Esophagus squamous epithelium (tissue), 5 donors: Measurements from ENCODE around the gene PDZD11. TPM values are rescaled to one million over a fixed set of nuclear protein-coding genes. Genes with fewer than 3 reads are reported as not detected.

Experiments
- DNase-seq: peaks from one replicate; lab custom pipeline; 2025; lab: John Stamatoyannopoulos, UW
- H3K27ac ChIP-seq, 4 donors: fragments of 200-600 bp; sonication (generic); one replicate each; pipeline ENCODE4 v1.5.1; 2016 to 2019; ENCODE audit warnings: mild to moderate bottlenecking in 1 of 4
- H3K27me3 ChIP-seq, 4 donors: fragments of 200-600 bp; sonication (generic); 1 replicate in 3 of 4; 2 replicates in 1 of 4; pipeline versions ENCODE4 v1.5.1 to v1.6.0; 2017 to 2021; ENCODE audit warnings: antibody characterized with exemption in 1 of 4
- H3K36me3 ChIP-seq, 3 donors: fragments of 200-600 bp; sonication (generic); one replicate each; pipeline ENCODE4 v1.5.1; 2016 to 2019
- H3K4me1 ChIP-seq, 3 donors: fragments of 200-600 bp; sonication (generic); one replicate each; pipeline ENCODE4 v1.5.1; 2017 to 2019
- H3K4me3 ChIP-seq, 4 donors: fragments of 200-600 bp; sonication (generic); 1 replicate in 3 of 4; 2 replicates in 1 of 4; pipeline ENCODE4 v1.5.1; 2016 to 2019; ENCODE audit warnings: mild to moderate bottlenecking in 2 of 4, moderate library complexity in 1 of 4
- H3K9me3 ChIP-seq, 3 donors: fragments of 200-600 bp; sonication (generic); one replicate each; pipeline ENCODE4 v1.5.1; 2016 to 2019
- POLR2A ChIP-seq, 4 donors: fragments of 450-650 bp; IDR thresholded peaks; one replicate each; pipeline ENCODE4 v1.6.1; 2017; ENCODE audit warnings: antibody characterized with exemption in 4 of 4, mild to moderate bottlenecking in 4 of 4, moderate library complexity in 3 of 4
- WGBS, 2 donors: methylation state at CpG; one replicate each; pipeline ENCODE4 v1.1.5; 2018; 5-methylcytosine and 5-hydroxymethylcytosine counted together
- intact Hi-C: fragments of 100-400 bp; cut with DNase I; formaldehyde crosslinking; loops from one replicate; pipeline ENCODE4 v1.15.0; 2022
- total RNA-seq, 4 donors: library from RNA; depleted of rRNA; stranded (reverse); fragments of >200 nt; gene quantifications; one replicate each; pipeline ENCODE4 v1.1.0, GENCODE V29; 2016
- TF ChIP-seq, protein P1 (sequence below), 6 experiments: fragments of 450-650 bp in 4 of 6; fragments of 200-600 bp in 2 of 6; sonication (generic) in 2 of 6; IDR thresholded peaks; one replicate each; pipeline ENCODE4 v1.5.1; 2016 to 2019; ENCODE audit warnings: antibody characterized with exemption in 6 of 6, mild to moderate bottlenecking in 4 of 6, moderate library complexity in 4 of 6
- donor health status: DM: yes; HTN: yes; CAD: no.

Gene PDZD11, protein sequence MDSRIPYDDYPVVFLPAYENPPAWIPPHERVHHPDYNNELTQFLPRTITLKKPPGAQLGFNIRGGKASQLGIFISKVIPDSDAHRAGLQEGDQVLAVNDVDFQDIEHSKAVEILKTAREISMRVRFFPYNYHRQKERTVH
- total RNA-seq = 10 to 100 TPM; 26.3 to 39.2 (median 31.0) TPM

DNA sequence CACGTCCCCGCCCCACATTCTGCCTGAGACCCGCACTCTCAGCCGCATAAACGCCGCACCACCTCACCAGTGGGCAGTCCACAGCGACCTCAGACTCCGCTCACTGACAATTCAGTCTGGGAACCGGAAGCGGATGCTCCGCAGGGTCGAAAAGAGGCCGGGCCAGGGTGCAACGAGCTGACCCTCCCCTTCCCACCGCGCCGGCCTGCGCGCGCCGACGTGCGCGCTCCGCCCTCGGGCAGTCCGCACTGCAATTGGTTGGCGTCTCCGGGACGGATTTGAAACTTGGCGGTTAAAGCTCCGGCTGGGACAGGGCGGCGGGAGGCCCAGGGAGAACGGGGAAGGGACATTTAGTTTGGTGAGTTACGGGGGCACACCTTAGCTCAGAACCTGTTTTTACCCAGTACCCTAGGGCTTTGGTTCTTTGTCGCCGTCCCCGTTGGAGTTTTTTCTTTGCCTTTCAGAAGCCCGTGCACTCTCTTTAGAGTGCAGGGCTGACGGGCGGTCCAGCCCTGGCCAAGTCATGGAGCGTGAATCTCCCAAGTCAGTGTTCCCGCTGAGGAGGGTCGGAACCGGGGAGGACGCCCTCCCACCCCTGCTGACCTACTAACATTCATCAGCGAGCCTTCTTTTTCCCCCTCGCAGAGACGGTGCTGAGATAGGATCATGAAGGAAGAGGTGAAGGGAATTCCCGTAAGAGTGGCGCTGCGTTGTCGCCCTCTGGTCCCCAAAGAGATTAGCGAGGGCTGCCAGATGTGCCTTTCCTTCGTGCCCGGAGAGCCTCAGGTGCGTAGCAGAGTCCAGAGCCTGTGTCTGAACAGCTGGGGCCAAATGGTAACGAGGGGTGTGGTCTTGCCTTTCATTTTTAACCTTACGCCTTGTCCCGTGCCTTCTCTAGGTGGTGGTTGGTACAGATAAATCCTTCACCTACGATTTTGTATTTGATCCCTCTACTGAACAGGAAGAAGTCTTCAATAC lies at the start of gene PDZD11, which contains the start of gene KIF4A:
Gene PDZD11 (minus strand): TSS at position 135 of the 978 bp plus-strand sequence. CDS start 586 bp downstream, outside the sequence.
Gene KIF4A (plus strand): TSS at position 312 of the 978 bp plus-strand sequence. CDS start 355 bp downstream, at position 667.
- Histone ChIP-seq H3K27me3 (no peaks in the 10 kb centered on the region), H3K9me3 (no peaks in the 10 kb centered on the region), H3K36me3 (peaks cover 0 to 32% (median 0%) of the 10 kb centered on the region in 3 donors), H3K4me3 (peak within 1 kb of the TSS; percentile 43 to 67 (median 56)), H3K27ac (peak within 1 kb of the TSS; percentile 76 to 86 (median 83)), H3K4me1 (peaks cover 0 to 19% (median 5%) of the 10 kb centered on the region in 3 donors)
- peak; percentile 36 for DNase-seq
- intact Hi-C loops = no loop called here
- TF ChIP-seq POLR2A (IDR thresholded peaks at IDR 0.05) = no peak
- TF ChIP-seq, protein P1, sequence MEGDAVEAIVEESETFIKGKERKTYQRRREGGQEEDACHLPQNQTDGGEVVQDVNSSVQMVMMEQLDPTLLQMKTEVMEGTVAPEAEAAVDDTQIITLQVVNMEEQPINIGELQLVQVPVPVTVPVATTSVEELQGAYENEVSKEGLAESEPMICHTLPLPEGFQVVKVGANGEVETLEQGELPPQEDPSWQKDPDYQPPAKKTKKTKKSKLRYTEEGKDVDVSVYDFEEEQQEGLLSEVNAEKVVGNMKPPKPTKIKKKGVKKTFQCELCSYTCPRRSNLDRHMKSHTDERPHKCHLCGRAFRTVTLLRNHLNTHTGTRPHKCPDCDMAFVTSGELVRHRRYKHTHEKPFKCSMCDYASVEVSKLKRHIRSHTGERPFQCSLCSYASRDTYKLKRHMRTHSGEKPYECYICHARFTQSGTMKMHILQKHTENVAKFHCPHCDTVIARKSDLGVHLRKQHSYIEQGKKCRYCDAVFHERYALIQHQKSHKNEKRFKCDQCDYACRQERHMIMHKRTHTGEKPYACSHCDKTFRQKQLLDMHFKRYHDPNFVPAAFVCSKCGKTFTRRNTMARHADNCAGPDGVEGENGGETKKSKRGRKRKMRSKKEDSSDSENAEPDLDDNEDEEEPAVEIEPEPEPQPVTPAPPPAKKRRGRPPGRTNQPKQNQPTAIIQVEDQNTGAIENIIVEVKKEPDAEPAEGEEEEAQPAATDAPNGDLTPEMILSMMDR (IDR thresholded peaks at IDR 0.05) = no peak
- 40% methylated on average over 19 of the region's 62 CpGs; no CpG with 5 or more reads in 1 of the 2 donors for WGBS, 2 donors

DNA sequence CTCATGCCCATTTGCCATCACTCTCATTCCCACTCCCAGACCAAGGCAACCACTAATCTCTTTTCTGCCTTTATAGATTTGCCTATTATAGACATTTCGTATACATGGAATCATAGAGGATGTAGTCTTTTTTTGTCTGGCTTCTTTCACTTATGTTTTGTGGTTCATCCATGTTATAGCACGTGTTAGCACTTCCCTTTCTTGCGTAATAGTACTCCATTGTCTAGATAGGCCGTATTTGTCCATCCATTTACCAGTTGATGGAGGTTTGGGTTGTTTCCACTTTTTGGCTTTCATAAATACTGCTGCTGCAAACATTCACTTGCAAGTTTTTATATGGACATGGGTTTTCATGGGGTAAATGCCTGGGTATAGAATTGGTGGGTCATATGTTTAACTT lies 48.6 kb upstream of the PDZD11 start:
- no peaks in the 10 kb centered on the region for H3K36me3 ChIP-seq
- H3K27ac ChIP-seq = no peak overlapping the region
- no peak for DNase-seq
- H3K4me3 ChIP-seq = no peak overlapping the region
- no peaks in the 10 kb centered on the region for H3K4me1 ChIP-seq
- intact Hi-C loops = no loop called here
- no peaks in the 10 kb centered on the region for H3K27me3 ChIP-seq
- WGBS, 2 donors = 69 to 74% methylated on average over 4 of the region's 4 CpGs
- TF ChIP-seq POLR2A (IDR thresholded peaks at IDR 0.05) = no peak
- TF ChIP-seq, protein P1 (IDR thresholded peaks at IDR 0.05) = no peak
- no peaks in the 10 kb centered on the region for H3K9me3 ChIP-seq

DNA sequence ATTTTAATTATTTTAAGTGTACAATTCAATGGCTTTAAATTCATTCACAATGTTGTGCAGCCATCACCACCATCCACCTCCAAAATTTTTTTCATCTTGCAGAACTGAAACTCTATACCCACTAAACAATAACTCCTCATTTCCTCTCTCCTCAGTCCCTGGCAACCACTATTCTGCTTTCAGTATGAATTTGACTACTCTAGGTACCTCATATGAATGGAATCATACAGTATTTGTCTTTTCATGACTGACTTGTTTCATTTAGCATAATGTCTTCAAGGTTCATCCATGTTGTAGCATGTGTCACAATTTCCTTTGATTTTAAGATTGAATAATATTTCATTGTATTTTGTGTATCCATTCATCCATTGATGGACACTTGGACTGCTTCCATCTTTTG lies 47.0 kb upstream of the PDZD11 start:
- DNase-seq = no peak
- no peaks in the 10 kb centered on the region for H3K4me1 ChIP-seq
- no peaks in the 10 kb centered on the region for H3K9me3 ChIP-seq
- H3K36me3 ChIP-seq = no peaks in the 10 kb centered on the region
- intact Hi-C loops = no loop called here
- TF ChIP-seq, protein P1 (IDR thresholded peaks at IDR 0.05) = no peak
- TF ChIP-seq POLR2A (IDR thresholded peaks at IDR 0.05) = no peak
- no peak overlapping the region for H3K4me3 ChIP-seq
- H3K27me3 ChIP-seq = no peaks in the 10 kb centered on the region
- no peak overlapping the region for H3K27ac ChIP-seq

DNA sequence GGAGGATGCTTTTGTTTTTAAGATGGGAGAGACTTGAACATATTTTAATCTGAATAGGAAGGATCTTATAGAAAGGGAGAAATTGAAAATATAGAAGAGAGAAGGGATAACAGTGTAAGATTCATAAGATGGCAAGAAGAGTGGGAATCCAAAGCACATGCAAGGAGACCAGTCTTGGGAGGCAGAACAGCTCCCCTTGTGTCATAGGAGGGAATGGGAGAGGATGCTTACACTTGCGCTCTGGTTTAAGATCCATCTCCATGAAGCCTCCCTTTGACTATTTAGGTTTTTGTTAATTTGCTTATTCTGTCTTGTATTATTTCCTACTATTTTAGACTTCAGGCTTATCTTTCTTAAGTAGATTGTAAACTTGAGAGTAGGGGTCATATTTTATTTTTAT lies 42.9 kb upstream of the PDZD11 start:
- TF ChIP-seq, protein P1 (IDR thresholded peaks at IDR 0.05) = no peak
- no peak for TF ChIP-seq POLR2A (IDR thresholded peaks at IDR 0.05)
- Histone ChIP-seq H3K4me3 (no peak overlapping the region), H3K27ac (no peak overlapping the region), H3K4me1 (no peaks in the 10 kb centered on the region), H3K9me3 (no peaks in the 10 kb centered on the region), H3K36me3 (no peaks in the 10 kb centered on the region), H3K27me3 (no peaks in the 10 kb centered on the region)
- 82 to 100% methylated on average over 1 of the region's 1 CpG for WGBS, 2 donors
- intact Hi-C loops = no loop called here
- no peak for DNase-seq

DNA sequence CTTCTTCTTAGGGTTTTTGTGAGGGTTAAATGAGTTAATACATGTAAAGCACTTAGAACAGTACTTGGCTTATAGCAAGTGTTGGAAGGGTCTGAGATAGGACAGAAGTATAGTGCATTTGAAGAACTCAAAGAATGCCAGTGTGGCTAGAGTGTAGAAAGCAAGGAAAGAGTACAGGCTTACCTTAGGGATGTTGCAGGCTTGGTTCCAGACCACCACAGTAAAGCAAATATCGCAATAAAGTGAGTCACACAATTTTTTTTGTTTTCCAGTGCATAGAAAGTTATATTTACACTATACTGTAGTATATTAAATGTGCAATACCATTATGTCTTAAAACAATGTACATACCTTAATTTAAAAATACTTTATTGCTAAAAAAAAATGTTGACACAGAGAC lies 41.4 kb upstream of the PDZD11 start:
- H3K36me3 ChIP-seq = no peaks in the 10 kb centered on the region
- no peaks in the 10 kb centered on the region for H3K9me3 ChIP-seq
- 52 to 93% methylated on average over 1 of the region's 1 CpG for WGBS, 2 donors
- TF ChIP-seq POLR2A (IDR thresholded peaks at IDR 0.05) = no peak
- TF ChIP-seq, protein P1 (IDR thresholded peaks at IDR 0.05) = no peak
- no peaks in the 10 kb centered on the region for H3K4me1 ChIP-seq
- no peak overlapping the region for H3K27ac ChIP-seq
- no peaks in the 10 kb centered on the region for H3K27me3 ChIP-seq
- no peak overlapping the region for H3K4me3 ChIP-seq
- intact Hi-C loops = no loop called here
- DNase-seq = no peak
